ENCODE data around the gene NIM1K.
"Not testable (repeated sequence)": the region's sequence is repeated elsewhere in the genome, so short reads cannot be mapped to it uniquely, and the experiment has no call there.

Gene NIM1K

DNA sequence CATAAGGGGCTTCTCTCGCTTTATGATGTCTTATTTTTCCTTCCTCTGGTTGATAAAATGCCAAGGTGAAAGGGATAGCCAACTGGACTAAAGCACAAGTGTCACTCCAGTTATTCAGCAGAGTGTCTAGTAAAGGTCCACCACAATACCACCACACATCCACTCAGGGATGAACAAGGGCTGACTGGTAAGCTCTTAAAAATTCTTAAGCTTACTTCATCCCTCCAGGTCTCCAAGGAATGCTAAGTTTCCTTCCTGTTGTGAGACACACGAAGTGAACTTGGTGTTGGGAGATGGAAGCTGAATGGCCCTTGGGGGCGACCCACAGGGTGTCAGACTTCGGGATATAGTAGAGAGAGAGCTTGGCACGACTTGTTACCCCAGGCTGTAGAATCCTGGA lies 124.4 kb downstream of the NIM1K start:
- no peak for DNase-seq

DNA sequence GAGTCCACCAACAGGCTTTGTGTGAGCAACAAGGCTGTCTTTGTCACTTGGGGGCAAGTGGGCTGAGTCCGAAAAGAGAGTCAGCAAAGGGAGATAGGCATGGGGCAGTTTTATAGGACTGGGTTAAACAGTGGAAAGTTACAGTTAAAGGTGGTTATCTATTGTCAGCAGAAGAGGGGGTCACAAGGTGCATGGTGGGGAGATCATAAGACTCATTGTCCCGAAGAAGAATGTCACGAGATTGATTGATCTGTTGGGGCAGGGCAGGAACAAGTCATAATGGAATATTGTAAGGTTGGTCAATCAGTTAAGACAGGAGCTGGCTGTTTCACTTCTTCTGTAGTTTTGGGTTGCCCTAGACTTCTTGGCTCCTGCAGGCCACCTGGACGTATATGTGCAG lies 128.8 kb downstream of the NIM1K start:
- no peak for DNase-seq

DNA sequence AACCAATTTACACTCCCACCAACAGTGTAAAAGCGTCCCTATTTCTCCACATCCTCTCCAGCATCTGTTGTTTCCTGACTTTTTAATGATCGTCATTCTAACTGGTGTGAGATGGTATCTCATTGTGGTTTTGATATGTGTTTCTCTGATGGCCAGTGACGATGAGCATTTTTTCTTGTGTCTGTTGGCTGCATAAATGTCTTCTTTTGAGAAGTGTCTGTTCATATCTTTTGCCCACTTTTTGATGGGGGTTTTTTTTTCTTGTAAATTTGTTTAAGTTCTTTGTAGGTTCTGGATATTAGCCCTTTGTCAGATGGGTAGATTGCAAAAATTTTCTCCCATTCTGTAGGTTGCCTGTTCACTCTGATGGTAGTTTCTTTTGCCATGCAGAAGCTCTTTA lies 131.5 kb downstream of the NIM1K start:
- not testable (repeated sequence) for DNase-seq

DNA sequence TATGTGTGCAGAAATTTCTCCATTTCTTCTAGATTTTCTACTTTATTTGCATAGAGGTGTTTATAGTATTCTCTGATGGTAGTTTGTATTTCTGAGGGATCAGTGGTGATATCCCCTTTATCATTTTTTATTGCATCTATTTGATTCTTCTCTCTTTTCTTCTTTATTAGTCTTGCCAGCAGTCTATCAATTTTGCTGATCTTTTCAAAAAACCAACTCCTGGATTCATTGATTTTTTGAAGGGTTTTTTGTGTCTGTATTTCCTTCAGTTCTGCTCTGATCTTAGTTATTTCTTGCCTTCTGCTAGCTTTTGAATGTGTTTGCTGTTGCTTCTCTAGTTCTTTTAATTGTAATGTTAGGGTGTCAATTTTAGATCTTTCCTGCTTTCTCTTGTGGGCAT lies 133.6 kb downstream of the NIM1K start:
- DNase-seq: not testable (repeated sequence)

Data from COR-L47 (cell line).